B cell (primary cell): ENCODE data around the gene HINFP. TPM values are rescaled to one million over a fixed set of nuclear protein-coding genes. Genes with fewer than 3 reads are reported as not detected.

Source experiments
- ATAC-seq: fragments of 200-7000 bp; cut with Tn5 transposase; one replicate; pipeline ENCODE4 v1.10.0; 2021; ENCODE audit warnings: low read depth, mild to moderate bottlenecking, moderate number of reproducible peaks, moderate library complexity
- CTCF ChIA-PET: fragments of 350-600 bp; sonication (Branson Sonifier 250); formaldehyde crosslinking; loops from one replicate; lab custom pipeline; 2021; ENCODE audit warnings: antibody characterized with exemption, inconsistent platforms; lab: Charles Lee
- POLR2A ChIA-PET: fragments of 350-600 bp; sonication (Branson Sonifier 250); formaldehyde crosslinking; loops from one replicate; lab custom pipeline; 2021; ENCODE audit warnings: antibody characterized with exemption; lab: Charles Lee
- DNase-seq: peaks from one replicate; pipeline ENCODE4 v3.0.0; 2013
- H2AFZ ChIP-seq: 2 replicates; pipeline ENCODE4 v1.6.1; 2012; ENCODE audit warnings: mild to moderate bottlenecking, low read depth, low read length; ENCODE audit not compliant: insufficient read depth, poor library complexity, severe bottlenecking
- H3K27ac ChIP-seq, 2 donors: 1 replicate in 1 of 2; 2 replicates in 1 of 2; pipeline ENCODE4 v1.5.1; 2012 to 2013; ENCODE audit warnings: low read length in 2 of 2, mild to moderate bottlenecking in 2 of 2, moderate library complexity in 1 of 2
- H3K27me3 ChIP-seq, 4 experiments: fragments of 200-600 bp in 1 of 4; sonication (generic) in 1 of 4; replicated peaks in 1 of 4; 1 replicate in 2 of 4; 2 replicates in 2 of 4; pipeline versions ENCODE4 v1.6.1 to v1.7.0; 2013 to 2016; ENCODE audit warnings: low read length in 3 of 4, mild to moderate bottlenecking in 2 of 4, mixed read lengths in 1 of 4, moderate library complexity in 1 of 4; ENCODE audit not compliant: insufficient read depth in 4 of 4, control insufficient read depth in 3 of 4; ENCODE audit errors: control extremely low read depth in 1 of 4
- H3K36me3 ChIP-seq, 2 experiments: replicated peaks in 1 of 2; 1 replicate in 1 of 2; 2 replicates in 1 of 2; pipeline versions ENCODE4 v1.6.1 to v1.7.1; 2013; ENCODE audit warnings: low read length in 1 of 2; ENCODE audit not compliant: insufficient read depth in 2 of 2, control insufficient read depth in 1 of 2; ENCODE audit errors: control extremely low read depth in 1 of 2, extremely low read depth in 1 of 2
- H3K4me1 ChIP-seq, 2 donors: fragments of 200-600 bp in 1 of 2; sonication (generic) in 1 of 2; 1 replicate in 1 of 2; 2 replicates in 1 of 2; pipeline versions ENCODE4 v1.5.1 to v1.6.1; 2013 to 2017; ENCODE audit warnings: low read length in 2 of 2; ENCODE audit not compliant: control insufficient read depth in 2 of 2, insufficient read depth in 2 of 2
- H3K4me2 ChIP-seq: replicated peaks from 2 replicates; pipeline ENCODE3; 2012; ENCODE audit warnings: mild to moderate bottlenecking, low read depth, low read length; ENCODE audit not compliant: poor library complexity, severe bottlenecking
- H3K4me3 ChIP-seq, 5 experiments: fragments of 200-600 bp in 1 of 5; sonication (generic) in 1 of 5; 1 replicate in 3 of 5; 2 replicates in 2 of 5; pipeline versions ENCODE4 v1.5.1 to v1.7.0; 2011 to 2016; ENCODE audit warnings: low read length in 4 of 5, mild to moderate bottlenecking in 4 of 5, low read depth in 2 of 5, control low read depth in 1 of 5, moderate library complexity in 1 of 5; ENCODE audit not compliant: insufficient read depth in 1 of 5; ENCODE audit errors: control extremely low read depth in 1 of 5, extremely low read depth in 1 of 5
- H3K79me2 ChIP-seq: fragments of 200-600 bp; sonication (generic); one replicate; pipeline ENCODE4 v1.6.0; 2016; ENCODE audit warnings: low read length; ENCODE audit not compliant: control insufficient read depth, insufficient read depth
- H3K9ac ChIP-seq: fragments of 200-600 bp; sonication (generic); 2 replicates; pipeline ENCODE4 v1.6.1; 2017; ENCODE audit warnings: mild to moderate bottlenecking, low read length, moderate library complexity
- H3K9me3 ChIP-seq, 3 donors: one replicate each; pipeline versions ENCODE4 v1.6.1 to v1.7.1; 2013; ENCODE audit warnings: low read length in 2 of 3; ENCODE audit not compliant: control insufficient read depth in 2 of 3, insufficient read depth in 1 of 3; ENCODE audit errors: control extremely low read depth in 1 of 3
- H4K20me1 ChIP-seq: 2 replicates; pipeline ENCODE4 v1.6.0; 2012; ENCODE audit warnings: mild to moderate bottlenecking, low read length; ENCODE audit not compliant: insufficient read depth, control insufficient read depth, poor library complexity, severe bottlenecking
- H3K27ac Mint-ChIP-seq: one replicate; pipeline ENCODE4 v1.8.0; 2021; ENCODE audit warnings: mixed read lengths
- H3K27me3 Mint-ChIP-seq: one replicate; pipeline ENCODE4 v1.8.0; 2021; ENCODE audit warnings: mixed read lengths
- H3K4me1 Mint-ChIP-seq: one replicate; pipeline ENCODE4 v1.8.0; 2021; ENCODE audit warnings: mixed read lengths
- H3K4me3 Mint-ChIP-seq: one replicate; pipeline ENCODE4 v1.8.0; 2021; ENCODE audit warnings: mixed read lengths
- H3K9me3 Mint-ChIP-seq: one replicate; pipeline ENCODE4 v1.8.0; 2022; ENCODE audit warnings: mixed read lengths; ENCODE audit not compliant: insufficient read depth
- CTCF ChIP-seq: fragments of 200-600 bp; IDR thresholded peaks from one replicate; pipeline ENCODE4 v1.8.0; 2022; ENCODE audit warnings: antibody characterized with exemption, mild to moderate bottlenecking
- EZH2 ChIP-seq: IDR thresholded peaks from 2 replicates; pipeline ENCODE4 v1.6.1; 2012; ENCODE audit warnings: borderline replicate concordance, low read depth, mild to moderate bottlenecking, moderate library complexity, low read length; ENCODE audit not compliant: insufficient read depth, poor library complexity, severe bottlenecking
- WGBS: methylation state at CpG from one replicate; pipeline ENCODE4 v1.1.5; 2013; ENCODE audit warnings: missing lambda C conversion rate; ENCODE audit not compliant: insufficient coverage; 5-methylcytosine and 5-hydroxymethylcytosine counted together
- intact Hi-C: fragments of 100-400 bp; cut with micrococcal nuclease; formaldehyde crosslinking; loops from one replicate; pipeline ENCODE4 v1.10.0; 2022
- polyA plus RNA-seq: library from polyadenylated mRNA; depleted of rRNA; stranded (reverse); fragments of >200 nt; gene quantifications from 2 replicates; pipeline ENCODE4 v1.2.3, GENCODE V29; 2012
- total RNA-seq, 2 donors: library from RNA; stranded (reverse); fragments of 120-200 nt in 1 of 2; gene quantifications; 1 replicate in 1 of 2; 2 replicates in 1 of 2; pipeline versions ENCODE4 v1.2.3 to v1.2.4, GENCODE V29; 2013 to 2022

Gene HINFP
- total and polyA plus RNA-seq, 2 donors (not counting 1 experiment from before 2014, with no cell fraction given) = 60.6 to 78.7 TPM

GRCh38 chr11:119115484-119116234, 5.7 kb upstream of the HINFP start:
- no peak overlapping the region for H3K9ac ChIP-seq
- H3K4me1 Mint-ChIP-seq = peaks cover 12% of the 10 kb centered on the region
- TF ChIP-seq EZH2 = no peak
- TF ChIP-seq CTCF = no peak
- H3K27me3 ChIP-seq = no peaks in the 10 kb centered on the region
- H3K36me3 ChIP-seq = peaks cover 0 to 19% of the 10 kb centered on the region in 2 experiments
- peak overlapping the region in 1 of 2 donors; percentile 41 for H3K27ac ChIP-seq
- no peaks in the 10 kb centered on the region for H4K20me1 ChIP-seq
- 78% methylated on average over 21 of the region's 24 CpGs for WGBS
- intact Hi-C loops = no loop called here
- peak overlapping the region; percentile 33 for H3K4me2 ChIP-seq
- no peak overlapping the region for H3K27ac Mint-ChIP-seq
- no peak for DNase-seq
- H3K79me2 ChIP-seq = no peaks in the 10 kb centered on the region
- H3K4me3 ChIP-seq = no peak overlapping the region
- peaks cover 3 to 11% of the 10 kb centered on the region in 2 donors for H3K4me1 ChIP-seq
- no peaks in the 10 kb centered on the region for H3K9me3 Mint-ChIP-seq
- no peak for ATAC-seq
- H3K27me3 Mint-ChIP-seq = no peaks in the 10 kb centered on the region
- ChIA-PET CTCF (interaction anchor here (0.8 kb wide), 1 partner anchor 81 kb away, joined by 3 read pairs; no protein-coding TSS in a partner anchor), POLR2A (interaction anchor here (1.0 kb wide), 1 partner anchor 13 kb away, joined by 3 read pairs; no protein-coding TSS in a partner anchor)
- H3K9me3 ChIP-seq = no peaks in the 10 kb centered on the region
- peak overlapping the region; percentile 44 for H2AFZ ChIP-seq
- no peak overlapping the region for H3K4me3 Mint-ChIP-seq

GRCh38 chr11:119116235-119116594, 5.2 kb upstream of the HINFP start:
- no peaks in the 10 kb centered on the region for H4K20me1 ChIP-seq
- H3K27me3 Mint-ChIP-seq = no peaks in the 10 kb centered on the region
- no peak overlapping the region for H3K4me3 Mint-ChIP-seq
- peaks cover 6 to 15% of the 10 kb centered on the region in 2 donors for H3K4me1 ChIP-seq
- H3K9me3 ChIP-seq = no peaks in the 10 kb centered on the region
- peaks cover 0 to 19% of the 10 kb centered on the region in 2 experiments for H3K36me3 ChIP-seq
- H2AFZ ChIP-seq = no peak overlapping the region
- TF ChIP-seq EZH2 (no peak), CTCF (no peak)
- no peaks in the 10 kb centered on the region for H3K27me3 ChIP-seq
- no peaks in the 10 kb centered on the region for H3K9me3 Mint-ChIP-seq
- WGBS = 98% methylated on average over 8 of the region's 10 CpGs
- DNase-seq (no peak), ATAC-seq (no peak)
- ChIA-PET POLR2A (interaction anchor here (1.0 kb wide), 1 partner anchor 14 kb away, joined by 3 read pairs; no protein-coding TSS in a partner anchor), CTCF (interaction anchor here (0.8 kb wide), 1 partner anchor 80 kb away, joined by 3 read pairs; no protein-coding TSS in a partner anchor)
- H3K27ac Mint-ChIP-seq = no peak overlapping the region
- H3K27ac ChIP-seq = no peak overlapping the region
- no peak overlapping the region for H3K9ac ChIP-seq
- no peak overlapping the region for H3K4me2 ChIP-seq
- intact Hi-C loops = no loop called here
- H3K79me2 ChIP-seq = no peaks in the 10 kb centered on the region
- H3K4me1 Mint-ChIP-seq = peaks cover 17% of the 10 kb centered on the region
- no peak overlapping the region for H3K4me3 ChIP-seq
